AG04450 (cell line): ENCODE results near the gene KLF9. TPM values are rescaled to one million over a fixed set of nuclear protein-coding genes. Genes with fewer than 3 reads are reported as not detected.

Experiments used
- CTCF ChIA-PET: fragments of 300-600, 350-600 bp; formaldehyde crosslinking; extraction: SDS; loops from one replicate; lab custom pipeline; 2022; ENCODE audit warnings: antibody characterized with exemption, inconsistent platforms; lab: Charles Lee
- POLR2A ChIA-PET: fragments of 350-600 bp; formaldehyde crosslinking; extraction: SDS; loops from one replicate; lab custom pipeline; 2021; ENCODE audit warnings: antibody characterized with exemption, inconsistent platforms; lab: Yijun Ruan, JAX
- DNase-seq: peaks from one replicate; pipeline ENCODE4 v3.0.0-alpha.2; 2011; ENCODE audit warnings: low read depth, low spot score
- H3K27ac ChIP-seq: one replicate; pipeline ENCODE4 v1.5.1; 2012; ENCODE audit warnings: low read depth, low read length, control low read depth
- H3K27me3 ChIP-seq: one replicate; pipeline ENCODE4 v1.6.0; 2012; ENCODE audit warnings: low read length; ENCODE audit not compliant: control insufficient read depth, insufficient read depth
- H3K4me3 ChIP-seq: 2 replicates; pipeline ENCODE4 v1.5.1; 2011; ENCODE audit warnings: mild to moderate bottlenecking, low read depth, low read length, control low read depth
- H3K9me3 ChIP-seq: 2 replicates; pipeline ENCODE4 v1.5.1; 2012; ENCODE audit warnings: low read length; ENCODE audit not compliant: control insufficient read depth, insufficient read depth
- CTCF ChIP-seq: IDR thresholded peaks from 2 replicates; pipeline ENCODE4 v1.5.1; 2011; ENCODE audit warnings: low read depth, low read length, control low read depth, inconsistent platforms
- polyA minus RNA-seq: library from RNA; depleted of rRNA, polyadenylated mRNA; stranded (reverse); fragments of >200 nt; gene quantifications from 2 replicates; pipeline ENCODE4 v1.2.3, GENCODE V29; 2011; rRNA and poly(A)+ RNA removed
- polyA plus RNA-seq: library from polyadenylated mRNA; depleted of rRNA; stranded (reverse); fragments of >200 nt; gene quantifications from 2 replicates; pipeline ENCODE4 v1.2.3, GENCODE V29; 2011; rRNA removed

KLF9 gene
- polyA plus RNA-seq (13.2 and 14.9 TPM in 2 replicates), polyA minus RNA-seq (14.3 and 15.3 TPM in 2 replicates)

GRCh38 chr9:70413799-70414775, at the start of gene KLF9:
TSS of gene KLF9 (minus strand) at chr9:70414657. CDS start at chr9:70413363, 1,294 bp downstream.
- peak within 1 kb of the TSS; percentile 100 for H3K27ac ChIP-seq
- no peaks in the 10 kb centered on the region for H3K27me3 ChIP-seq
- CTCF ChIA-PET = interaction anchor here (0.6 to 2.2 kb wide), 5 partner anchors 13 to 188 kb away, joined by 3 to 18 read pairs (median 8); no protein-coding TSS in a partner anchor
- DNase-seq = peak; percentile 92
- POLR2A ChIA-PET = interaction anchor here (0.8 to 1.2 kb wide), 2 partner anchors 12 to 65 kb away, joined by 3 to 9 read pairs; no protein-coding TSS in a partner anchor
- H3K4me3 ChIP-seq = peak within 1 kb of the TSS; percentile 98
- TF ChIP-seq CTCF = no peak
- no peaks in the 10 kb centered on the region; the same call in 1 of the 2 replicates for H3K9me3 ChIP-seq

GRCh38 chr9:70463877-70464276, 49.4 kb upstream of the KLF9 start:
- ChIA-PET POLR2A (no interaction called here), CTCF (interaction anchor here (1.7 kb wide), 1 partner anchor 36 kb away, joined by 5 read pairs; no protein-coding TSS in a partner anchor)
- DNase-seq = no peak
- Histone ChIP-seq H3K4me3 (no peak overlapping the region), H3K9me3 (no peaks in the 10 kb centered on the region), H3K27ac (no peak overlapping the region), H3K27me3 (no peaks in the 10 kb centered on the region)
- TF ChIP-seq CTCF = no peak

GRCh38 chr9:70462300-70462699, 47.8 kb upstream of the KLF9 start:
- ChIA-PET CTCF (interaction anchor here (1.7 kb wide), 1 partner anchor 34 kb away, joined by 5 read pairs; no protein-coding TSS in a partner anchor), POLR2A (no interaction called here)
- no peak for DNase-seq
- no peak overlapping the region for H3K27ac ChIP-seq
- no peaks in the 10 kb centered on the region for H3K9me3 ChIP-seq
- TF ChIP-seq CTCF = no peak
- no peaks in the 10 kb centered on the region for H3K27me3 ChIP-seq
- no peak overlapping the region for H3K4me3 ChIP-seq

- ChIA-PET POLR2A (no interaction called here), CTCF (no interaction called here)
- no peaks in the 10 kb centered on the region for H3K9me3 ChIP-seq
Measured at GRCh38 chr9:70457235-70457634, 42.8 kb upstream of the KLF9 start.

More at GRCh38 chr9:70457235-70457634, 42.8 kb upstream of the KLF9 start:
- H3K4me3 ChIP-seq = no peak overlapping the region
- TF ChIP-seq CTCF = no peak
- no peak for DNase-seq
- no peaks in the 10 kb centered on the region for H3K27me3 ChIP-seq
- no peak overlapping the region for H3K27ac ChIP-seq
